Endodermal cell (in vitro differentiated cells): Measurements from ENCODE around the gene CLSTN3. TPM values are rescaled to one million over a fixed set of nuclear protein-coding genes. Genes with fewer than 3 reads are reported as not detected.

Source experiments
- DNase-seq: peaks from one replicate; pipeline ENCODE4 v3.0.0-alpha.2; 2017
- H3K27ac ChIP-seq: 2 replicates; pipeline ENCODE4 v1.5.1; 2013; ENCODE audit warnings: mild to moderate bottlenecking, low read depth, low read length, moderate library complexity
- H3K27me3 ChIP-seq: 2 replicates; pipeline ENCODE4 v1.6.1; 2013; ENCODE audit warnings: mild to moderate bottlenecking, low read length, moderate library complexity; ENCODE audit not compliant: insufficient read depth, control insufficient read depth, poor library complexity, severe bottlenecking
- H3K36me3 ChIP-seq: 2 replicates; pipeline ENCODE4 v1.7.0; 2013; ENCODE audit warnings: mild to moderate bottlenecking, low read length, moderate library complexity; ENCODE audit not compliant: control insufficient read depth, insufficient read depth
- H3K4me1 ChIP-seq: one replicate; pipeline ENCODE4 v1.7.0; 2013; ENCODE audit warnings: low read length; ENCODE audit not compliant: control insufficient read depth, insufficient read depth
- H3K4me3 ChIP-seq: 2 replicates; pipeline ENCODE4 v1.5.1; 2013; ENCODE audit warnings: mild to moderate bottlenecking, low read length, moderate library complexity
- H3K9ac ChIP-seq: 2 replicates; pipeline ENCODE4 v1.6.1; 2013; ENCODE audit warnings: mild to moderate bottlenecking, low read length, moderate library complexity; ENCODE audit not compliant: poor library complexity, severe bottlenecking; ENCODE audit errors: extremely low read depth
- H3K9me3 ChIP-seq: 2 replicates; pipeline ENCODE4 v1.6.1; 2013; ENCODE audit warnings: mild to moderate bottlenecking, low read length, moderate library complexity; ENCODE audit not compliant: control insufficient read depth
- H3K27ac Mint-ChIP-seq: 2 replicates; pipeline ENCODE4 v1.8.0; 2020; ENCODE audit warnings: mixed read lengths
- H3K27me3 Mint-ChIP-seq: 2 replicates; pipeline ENCODE4 v1.8.0; 2021; ENCODE audit warnings: mild to moderate bottlenecking, mixed read lengths; ENCODE audit not compliant: insufficient read depth
- H3K36me3 Mint-ChIP-seq: 2 replicates; pipeline ENCODE4 v1.8.0; 2020; ENCODE audit warnings: low read depth, mixed read lengths
- H3K4me1 Mint-ChIP-seq: 2 replicates; pipeline ENCODE4 v1.8.0; 2020; ENCODE audit warnings: mixed read lengths
- H3K4me3 Mint-ChIP-seq: 2 replicates; pipeline ENCODE4 v1.8.0; 2020; ENCODE audit warnings: mild to moderate bottlenecking, moderate library complexity, mixed read lengths
- H3K9me3 Mint-ChIP-seq: 2 replicates; pipeline ENCODE4 v1.8.0; 2020; ENCODE audit warnings: mild to moderate bottlenecking, mixed read lengths
- CTCF ChIP-seq: fragments of 200-600 bp; sonication (generic); conservative IDR thresholded peaks from 2 replicates; pipeline ENCODE4 v1.5.0; 2021; ENCODE audit warnings: antibody characterized with exemption, mild to moderate bottlenecking
- WGBS, 2 experiments: methylation state at CpG; one replicate each; pipeline versions ENCODE4 v1.1.5 to v1.1.7; 2013; ENCODE audit warnings: missing lambda C conversion rate in 2 of 2, mixed read lengths in 1 of 2; ENCODE audit not compliant: insufficient coverage in 1 of 2, insufficient read length in 1 of 2; 5-methylcytosine and 5-hydroxymethylcytosine counted together
- total RNA-seq, 2 donors: library from RNA; stranded (reverse); fragmentation: NEBNext Ultra II Directional in 1 of 2; extraction: Animal tissue kit (Norgen Biotek cat#: 25700) in 1 of 2; gene quantifications; 2 replicates in 1 of 2; 3 replicates in 1 of 2; pipeline ENCODE4 v1.2.1, GENCODE V29; 2021

Gene CLSTN3
- total RNA-seq, 2 donors from 2014 or later: 69.7 to 135 TPM

GRCh38 chr12:7145671-7146070 is 15.5 kb downstream of the CLSTN3 start:
- no peaks in the 10 kb centered on the region for H3K4me1 Mint-ChIP-seq
- H3K36me3 Mint-ChIP-seq: peaks cover 87% of the 10 kb centered on the region
- no peak for DNase-seq

GRCh38 chr12:7146228-7146627 is 16.1 kb downstream of the CLSTN3 start:
- DNase-seq: no peak
- no peaks in the 10 kb centered on the region for H3K9me3 Mint-ChIP-seq
- H3K36me3 ChIP-seq: peaks cover 65% of the 10 kb centered on the region

More at GRCh38 chr12:7145671-7146070, 15.5 kb downstream of the CLSTN3 start:
- Mint-ChIP-seq H3K27ac (no peak overlapping the region), H3K4me3 (no peak overlapping the region), H3K9me3 (no peaks in the 10 kb centered on the region), H3K27me3 (no peaks in the 10 kb centered on the region)
- Histone ChIP-seq H3K4me1 (no peaks in the 10 kb centered on the region), H3K27me3 (no peaks in the 10 kb centered on the region), H3K9me3 (no peaks in the 10 kb centered on the region), H3K9ac (no peak overlapping the region), H3K4me3 (no peak overlapping the region), H3K27ac (no peak overlapping the region), H3K36me3 (peaks cover 60% of the 10 kb centered on the region)
- no peak for TF ChIP-seq CTCF
- WGBS, 2 experiments: 84 to 87% methylated on average over 3 to 4 of the region's 4 CpGs

GRCh38 chr12:7146906-7147305 is 16.7 kb downstream of the CLSTN3 start:
- Histone ChIP-seq H3K4me1 (no peaks in the 10 kb centered on the region), H3K9ac (no peak overlapping the region), H3K9me3 (no peaks in the 10 kb centered on the region), H3K36me3 (peaks cover 66% of the 10 kb centered on the region), H3K4me3 (no peak overlapping the region), H3K27ac (no peak overlapping the region), H3K27me3 (no peaks in the 10 kb centered on the region)
- Mint-ChIP-seq H3K4me1 (no peaks in the 10 kb centered on the region), H3K27ac (no peak overlapping the region), H3K4me3 (no peak overlapping the region), H3K27me3 (no peaks in the 10 kb centered on the region), H3K9me3 (no peaks in the 10 kb centered on the region), H3K36me3 (peaks cover 81% of the 10 kb centered on the region)
- DNase-seq: peak; percentile 27
- no peak for TF ChIP-seq CTCF
- WGBS, 2 experiments: 86 to 97% methylated on average over 6 to 7 of the region's 7 CpGs

More at GRCh38 chr12:7146228-7146627, 16.1 kb downstream of the CLSTN3 start:
- Mint-ChIP-seq H3K36me3 (peaks cover 85% of the 10 kb centered on the region), H3K4me1 (no peaks in the 10 kb centered on the region), H3K27me3 (no peaks in the 10 kb centered on the region), H3K27ac (no peak overlapping the region), H3K4me3 (no peak overlapping the region)
- Histone ChIP-seq H3K27ac (no peak overlapping the region), H3K9ac (no peak overlapping the region), H3K4me1 (no peaks in the 10 kb centered on the region), H3K27me3 (no peaks in the 10 kb centered on the region), H3K9me3 (no peaks in the 10 kb centered on the region), H3K4me3 (no peak overlapping the region)
- 79 to 97% methylated on average over 5 to 7 of the region's 7 CpGs for WGBS, 2 experiments
- TF ChIP-seq CTCF: no peak
